Endothelial cell of umbilical vein (primary cell): ENCODE results near the gene USF2. TPM values are rescaled to one million over a fixed set of nuclear protein-coding genes. Genes with fewer than 3 reads are reported as not detected.
"Not testable (repeated sequence)": the region's sequence is repeated elsewhere in the genome, so short reads cannot be mapped to it uniquely, and the experiment has no call there.

Source experiments
- BruUV-seq: library from RNA; stranded (reverse); fragments of 400-500 nt; replicated peaks from 2 replicates; lab custom pipeline; 2021; lab: Mats Ljungman, UMichigan
- CTCF ChIA-PET: fragments of 300-600, 350-600 bp; sonication (Branson Sonifier 250); formaldehyde crosslinking; loops from one replicate; lab custom pipeline; 2021; ENCODE audit warnings: antibody characterized with exemption, inconsistent platforms; lab: Charles Lee
- POLR2A ChIA-PET: fragments of 300-600, 350-600 bp; sonication (Branson Sonifier 250); formaldehyde crosslinking; loops from one replicate; lab custom pipeline; 2021; ENCODE audit warnings: antibody characterized with exemption, inconsistent platforms; lab: Charles Lee
- DNase-seq: peaks from one replicate; pipeline ENCODE4 v3.0.0-alpha.2; 2011; ENCODE audit warnings: low read depth, low spot score
- FAIRE-seq: peaks from 2 replicates; lab custom pipeline; 2011; peaks lifted over from hg19 to GRCh38; lab: Jason Lieb, UNC
- H2AFZ ChIP-seq: 2 replicates; pipeline ENCODE4 v1.6.0; 2012; ENCODE audit warnings: low read depth, low read length, control low read depth, inconsistent platforms
- H3K27ac ChIP-seq: 2 replicates; pipeline ENCODE4 v1.5.1; 2011; ENCODE audit warnings: low read depth, mild to moderate bottlenecking, control low read depth, low read length, moderate library complexity; ENCODE audit not compliant: insufficient read depth
- H3K27me3 ChIP-seq, 2 experiments: 2 replicates each; pipeline versions ENCODE4 v1.6.0 to v1.6.1; 2011; ENCODE audit warnings: low read length in 2 of 2, mixed read lengths in 1 of 2; ENCODE audit not compliant: control insufficient read depth in 2 of 2, insufficient read depth in 2 of 2
- H3K36me3 ChIP-seq, 2 experiments: 2 replicates in 1 of 2; 3 replicates in 1 of 2; pipeline ENCODE4 v1.5.1; 2011; ENCODE audit warnings: low read length in 2 of 2, mild to moderate bottlenecking in 1 of 2, moderate library complexity in 1 of 2; ENCODE audit not compliant: control insufficient read depth in 2 of 2, insufficient read depth in 2 of 2; ENCODE audit errors: extremely low read depth in 1 of 2
- H3K4me1 ChIP-seq: 3 replicates; pipeline ENCODE4 v1.5.1; 2011; ENCODE audit warnings: mild to moderate bottlenecking, low read length; ENCODE audit not compliant: control insufficient read depth, insufficient read depth; ENCODE audit errors: extremely low read depth
- H3K4me2 ChIP-seq: 2 replicates; pipeline ENCODE4 v1.6.1; 2011; ENCODE audit warnings: low read length, control low read depth, mixed read lengths; ENCODE audit not compliant: insufficient read depth
- H3K4me3 ChIP-seq, 3 experiments: fragments of 200-600 bp in 1 of 3; sonication (generic), shearing (Covaris generic) in 1 of 3; replicated peaks in 1 of 3; 2 replicates each; pipeline ENCODE4 v1.5.1; 2011 to 2016; ENCODE audit warnings: control low read depth in 3 of 3, low read length in 3 of 3, mild to moderate bottlenecking in 2 of 3, inconsistent platforms in 1 of 3, low read depth in 1 of 3, moderate library complexity in 1 of 3; ENCODE audit not compliant: insufficient read depth in 1 of 3
- H3K79me2 ChIP-seq: 2 replicates; pipeline ENCODE4 v1.6.0; 2012; ENCODE audit warnings: low read length, inconsistent platforms; ENCODE audit not compliant: control insufficient read depth, insufficient read depth
- H3K9ac ChIP-seq: replicated peaks from 2 replicates; pipeline ENCODE3; 2011; ENCODE audit warnings: low read length, control low read depth; ENCODE audit not compliant: insufficient read depth; ENCODE audit errors: extremely low read depth
- H3K9me1 ChIP-seq: replicated peaks from 3 replicates; pipeline ENCODE4 v1.6.0; 2011; ENCODE audit warnings: mild to moderate bottlenecking, low read length; ENCODE audit not compliant: control insufficient read depth, insufficient read depth; ENCODE audit errors: extremely low read depth
- H3K9me3 ChIP-seq: replicated peaks from 2 replicates; pipeline ENCODE4 v1.5.1; 2012; ENCODE audit warnings: low read length, inconsistent platforms; ENCODE audit not compliant: control insufficient read depth, insufficient read depth
- H4K20me1 ChIP-seq: replicated peaks from 2 replicates; pipeline ENCODE3; 2011; ENCODE audit warnings: mild to moderate bottlenecking, low read length; ENCODE audit not compliant: control insufficient read depth, insufficient read depth; ENCODE audit errors: extremely low read depth
- EZH2 ChIP-seq: IDR thresholded peaks from 2 replicates; pipeline ENCODE4 v1.6.1; 2012; ENCODE audit warnings: borderline replicate concordance, low read depth, mild to moderate bottlenecking, moderate library complexity, low read length, inconsistent platforms; ENCODE audit not compliant: severe bottlenecking
- FOS ChIP-seq: IDR thresholded peaks from 2 replicates; pipeline ENCODE4 v1.6.1; 2011; ENCODE audit warnings: mild to moderate bottlenecking, low read length, moderate library complexity, borderline replicate concordance; ENCODE audit not compliant: insufficient read depth
- GATA2 ChIP-seq: IDR thresholded peaks from 2 replicates; pipeline ENCODE4 v1.7.0; 2011; ENCODE audit warnings: low read depth, mild to moderate bottlenecking, moderate library complexity, mixed read lengths, low read length; ENCODE audit not compliant: insufficient read length, insufficient read depth
- JUN ChIP-seq: IDR thresholded peaks from 2 replicates; pipeline ENCODE4 v1.6.1; 2011; ENCODE audit warnings: borderline replicate concordance, low read depth; ENCODE audit not compliant: insufficient read length, insufficient read depth
- MYC ChIP-seq: IDR thresholded peaks from one replicate; pipeline ENCODE4 v1.6.1; 2011; ENCODE audit warnings: mild to moderate bottlenecking, low read depth, low read length
- POLR2A ChIP-seq: IDR thresholded peaks from 2 replicates; pipeline ENCODE4 v1.6.1; 2012; ENCODE audit warnings: low read depth, mild to moderate bottlenecking, control low read depth, low read length
- POLR2AphosphoS5 ChIP-seq: IDR thresholded peaks from 2 replicates; pipeline ENCODE4 v1.6.1; 2012; ENCODE audit warnings: low read depth, mild to moderate bottlenecking, control low read depth, low read length, moderate library complexity; ENCODE audit not compliant: insufficient read depth
- dilution Hi-C: fragments of 300-500 bp; cut with MboI; formaldehyde crosslinking; loops from one replicate; pipeline ENCODE4 v1.15.0; 2019; ENCODE audit warnings: low sequenced_read_pairs; ENCODE audit not compliant: extremely low pct_ligation_motif_present
- intact Hi-C: fragments of 100-400 bp; cut with micrococcal nuclease; formaldehyde crosslinking; loops from one replicate; pipeline ENCODE4 v1.10.0; 2022
- polyA plus RNA-seq, 4 experiments: library from polyadenylated mRNA; depleted of rRNA in 3 of 4; stranded (reverse) in 3 of 4; unstranded in 1 of 4; fragments of >200 nt; gene quantifications; 2 replicates each; pipeline versions ENCODE4 v1.2.1 to v1.2.3, GENCODE V29; 2011 to 2012; ENCODE audit warnings: missing spikeins in 1 of 4
- total RNA-seq: library from RNA; stranded (reverse); gene quantifications from 2 replicates; pipeline ENCODE4 v1.2.3, GENCODE V29; 2021
- TF ChIP-seq, protein P1 (sequence below), 2 donors: IDR thresholded peaks; 1 replicate in 1 of 2; 2 replicates in 1 of 2; pipeline ENCODE4 v1.5.1; 2011; ENCODE audit warnings: low read length in 2 of 2, mild to moderate bottlenecking in 2 of 2, moderate library complexity in 2 of 2, control low read depth in 1 of 2, inconsistent platforms in 1 of 2, low read depth in 1 of 2; ENCODE audit not compliant: insufficient read depth in 1 of 2; ENCODE audit errors: extremely low read depth in 1 of 2
- TF ChIP-seq, protein P2 (sequence below): IDR thresholded peaks from 2 replicates; pipeline ENCODE4 v1.6.1; 2011; ENCODE audit not compliant: insufficient read depth, insufficient read length

USF2 gene
- total and polyA plus RNA-seq, 2 donors (not counting 3 experiments of a cell fraction or from before 2014, with no cell fraction given): 75.0 to 76.8 TPM

DNA sequence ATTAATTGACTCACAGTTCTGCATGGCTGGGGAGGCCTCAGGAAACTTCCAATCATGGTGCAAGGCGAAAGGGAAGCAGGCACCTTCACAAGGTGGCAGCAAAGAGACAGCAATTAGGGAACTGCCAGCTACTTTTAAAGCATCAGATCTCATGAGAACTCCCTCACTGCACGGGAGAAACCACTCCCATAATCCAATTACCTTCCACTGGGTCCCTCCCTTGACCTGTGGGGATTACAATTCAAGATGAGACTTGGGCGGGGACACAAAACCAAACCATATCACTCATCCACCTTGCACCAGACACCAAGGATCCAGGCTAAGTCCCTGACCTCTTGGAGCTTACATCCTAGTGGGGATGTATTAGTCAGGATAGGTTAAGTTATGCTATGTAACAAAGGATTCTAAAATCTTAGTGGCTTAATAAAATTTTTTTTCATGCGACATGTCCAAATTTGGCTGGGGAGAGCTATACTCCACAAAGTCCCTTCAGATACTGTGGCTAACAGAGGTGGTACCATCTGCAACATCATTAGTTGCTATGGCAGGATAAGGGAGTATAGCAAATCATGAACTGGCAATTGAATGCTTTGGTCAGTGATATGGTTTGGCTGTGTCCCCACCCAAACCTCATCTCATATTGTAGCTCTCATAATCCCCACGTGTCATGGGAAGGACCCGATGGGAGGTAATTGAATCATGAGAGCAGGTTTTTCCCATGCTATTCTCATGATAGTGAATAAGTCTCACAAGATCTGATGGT lies 31.9 kb upstream of the USF2 start:
- dilution Hi-C loops (no loop called here), intact Hi-C loops (no loop called here)
- Histone ChIP-seq H3K79me2 (no peaks in the 10 kb centered on the region), H2AFZ (no peak overlapping the region), H3K36me3 (no peaks in the 10 kb centered on the region), H3K4me1 (no peaks in the 10 kb centered on the region), H4K20me1 (no peaks in the 10 kb centered on the region), H3K27me3 (peaks cover 2 to 7% of the 10 kb centered on the region in 2 experiments), H3K27ac (no peak overlapping the region), H3K4me3 (no peak overlapping the region), H3K9ac (no peak overlapping the region), H3K4me2 (no peak overlapping the region), H3K9me1 (no peaks in the 10 kb centered on the region), H3K9me3 (no peaks in the 10 kb centered on the region)
- TF ChIP-seq, protein P1, sequence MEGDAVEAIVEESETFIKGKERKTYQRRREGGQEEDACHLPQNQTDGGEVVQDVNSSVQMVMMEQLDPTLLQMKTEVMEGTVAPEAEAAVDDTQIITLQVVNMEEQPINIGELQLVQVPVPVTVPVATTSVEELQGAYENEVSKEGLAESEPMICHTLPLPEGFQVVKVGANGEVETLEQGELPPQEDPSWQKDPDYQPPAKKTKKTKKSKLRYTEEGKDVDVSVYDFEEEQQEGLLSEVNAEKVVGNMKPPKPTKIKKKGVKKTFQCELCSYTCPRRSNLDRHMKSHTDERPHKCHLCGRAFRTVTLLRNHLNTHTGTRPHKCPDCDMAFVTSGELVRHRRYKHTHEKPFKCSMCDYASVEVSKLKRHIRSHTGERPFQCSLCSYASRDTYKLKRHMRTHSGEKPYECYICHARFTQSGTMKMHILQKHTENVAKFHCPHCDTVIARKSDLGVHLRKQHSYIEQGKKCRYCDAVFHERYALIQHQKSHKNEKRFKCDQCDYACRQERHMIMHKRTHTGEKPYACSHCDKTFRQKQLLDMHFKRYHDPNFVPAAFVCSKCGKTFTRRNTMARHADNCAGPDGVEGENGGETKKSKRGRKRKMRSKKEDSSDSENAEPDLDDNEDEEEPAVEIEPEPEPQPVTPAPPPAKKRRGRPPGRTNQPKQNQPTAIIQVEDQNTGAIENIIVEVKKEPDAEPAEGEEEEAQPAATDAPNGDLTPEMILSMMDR (IDR thresholded peaks at IDR 0.05; ENCODE audit: extremely low read depth in 1 of 2, insufficient read depth in 1 of 2, low read depth in 1 of 2, low read length in 2 of 2): no peak
- TF ChIP-seq JUN (no peak), MYC (no peak), FOS (no peak), GATA2 (no peak), POLR2AphosphoS5 (no peak), POLR2A (no peak), EZH2 (no peak)
- TF ChIP-seq, protein P2, sequence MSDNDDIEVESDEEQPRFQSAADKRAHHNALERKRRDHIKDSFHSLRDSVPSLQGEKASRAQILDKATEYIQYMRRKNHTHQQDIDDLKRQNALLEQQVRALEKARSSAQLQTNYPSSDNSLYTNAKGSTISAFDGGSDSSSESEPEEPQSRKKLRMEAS: no peak
- BruUV-seq: no TSS peak
- POLR2A ChIA-PET: no interaction called here
- no peak for FAIRE-seq
- CTCF ChIA-PET: interaction anchor here (1.2 kb wide), 1 partner anchor 258 kb away, joined by 3 read pairs; no protein-coding TSS in a partner anchor
- DNase-seq: no peak

DNA sequence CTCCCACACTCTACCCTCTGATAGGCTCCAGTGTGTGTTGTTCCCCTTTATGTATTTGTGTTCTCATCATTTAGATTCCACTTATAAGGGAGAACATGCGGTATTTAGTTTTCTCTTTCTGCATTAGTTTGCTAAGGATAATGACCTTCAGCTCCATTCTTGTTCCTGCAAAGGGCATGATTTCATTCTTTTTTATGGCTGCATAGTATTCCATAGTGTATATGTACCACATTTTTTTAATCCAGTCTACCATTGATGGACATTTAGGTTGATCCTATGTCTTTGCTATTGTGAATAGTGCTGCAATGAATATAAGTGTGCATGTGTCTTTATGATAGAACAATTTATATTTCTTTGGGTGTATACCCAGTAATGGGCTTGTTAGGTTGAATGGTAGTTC lies 29.2 kb upstream of the USF2 start:
- intact Hi-C loops, POLR2A ChIA-PET, H3K4me2 ChIP-seq, H3K27ac ChIP-seq, DNase-seq, BruUV-seq, H3K9me3 ChIP-seq, FAIRE-seq, H2AFZ ChIP-seq, H4K20me1 ChIP-seq, H3K4me3 ChIP-seq, H3K36me3 ChIP-seq, H3K4me1 ChIP-seq, H3K9me1 ChIP-seq, H3K79me2 ChIP-seq, dilution Hi-C loops, H3K9ac ChIP-seq: not testable (repeated sequence)
- peaks cover 3 to 17% of the 10 kb centered on the region in 2 experiments for H3K27me3 ChIP-seq
- CTCF ChIA-PET: interaction anchor here (1.9 kb wide), 1 partner anchor 29 kb away, joined by 8 read pairs; the partner anchor contains the start of gene USF2
